H7 (cell line): ENCODE results near the gene PCCA. TPM values are rescaled to one million over a fixed set of nuclear protein-coding genes. Genes with fewer than 3 reads are reported as not detected.
"Not testable (repeated sequence)": the region's sequence is repeated elsewhere in the genome, so short reads cannot be mapped to it uniquely, and the experiment has no call there.

Source experiments
- DNase-seq: peaks from one replicate; pipeline ENCODE4 v3.0.0; 2012
- H3K27me3 ChIP-seq: 2 replicates; pipeline ENCODE4 v1.6.0; 2011; ENCODE audit warnings: mild to moderate bottlenecking, low read length; ENCODE audit not compliant: control insufficient read depth, insufficient read depth
- H3K36me3 ChIP-seq: replicated peaks from 2 replicates; pipeline ENCODE4 v1.5.1; 2011; ENCODE audit warnings: low read length; ENCODE audit not compliant: control insufficient read depth, insufficient read depth
- H3K4me3 ChIP-seq: 2 replicates; pipeline ENCODE4 v1.5.1; 2011; ENCODE audit warnings: low read depth, mild to moderate bottlenecking, control low read depth, low read length, moderate library complexity; ENCODE audit not compliant: insufficient read depth
- total RNA-seq: library from RNA; depleted of rRNA; stranded (reverse); fragments of >200 nt; shearing (Covaris generic); gene quantifications from 2 replicates; pipeline ENCODE4 v1.2.3, GENCODE V29; 2014

Gene PCCA
- total RNA-seq, 1 experiment from 2014 or later = 23.9 TPM

DNA sequence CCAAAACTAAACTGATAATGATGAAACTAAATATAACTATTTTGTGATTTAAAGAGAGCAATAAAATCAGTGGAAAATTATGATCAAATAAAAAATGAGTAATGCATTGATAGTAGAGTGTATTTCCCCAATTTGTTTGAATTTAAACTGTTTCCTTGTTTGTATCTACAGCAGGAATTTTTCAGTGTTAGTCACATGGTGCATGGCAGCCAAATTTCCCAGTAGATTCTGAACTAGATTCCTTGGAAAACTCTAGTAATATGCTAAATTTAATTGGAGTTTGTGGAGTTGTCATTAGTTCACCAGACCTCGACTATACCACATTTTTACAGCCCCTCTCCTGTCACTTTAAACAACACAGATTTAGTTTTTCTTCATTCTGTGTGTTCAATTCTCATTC, 156.2 kb downstream of the PCCA start:
- DNase-seq = no peak
- H3K36me3 ChIP-seq = no peaks in the 10 kb centered on the region

DNA sequence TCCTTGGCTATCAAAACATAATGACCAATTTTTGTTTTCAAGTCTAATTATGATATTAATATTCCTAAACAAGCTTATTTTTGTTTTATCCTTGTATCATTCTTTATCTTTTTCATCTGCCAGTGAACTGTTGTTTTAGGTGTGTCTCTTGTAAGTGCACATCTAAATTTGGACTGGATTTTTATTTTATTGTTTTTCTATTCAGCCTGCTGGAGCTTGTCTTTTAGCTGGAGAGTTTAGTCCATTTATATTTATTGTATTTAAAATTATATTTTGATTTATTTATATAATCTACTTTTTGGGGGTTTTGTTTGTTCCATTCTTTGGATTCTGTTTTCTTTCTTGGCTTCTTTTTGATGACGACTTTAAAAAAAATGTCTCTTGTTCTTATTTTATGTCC, 159.0 kb downstream of the PCCA start:
- Histone ChIP-seq H3K27me3 (no peaks in the 10 kb centered on the region), H3K4me3 (no peak overlapping the region), H3K36me3 (no peaks in the 10 kb centered on the region)
- DNase-seq = no peak

More for the DNA sequence above, 156.2 kb downstream of the PCCA start:
- H3K4me3 ChIP-seq = no peak overlapping the region
- no peaks in the 10 kb centered on the region for H3K27me3 ChIP-seq

DNA sequence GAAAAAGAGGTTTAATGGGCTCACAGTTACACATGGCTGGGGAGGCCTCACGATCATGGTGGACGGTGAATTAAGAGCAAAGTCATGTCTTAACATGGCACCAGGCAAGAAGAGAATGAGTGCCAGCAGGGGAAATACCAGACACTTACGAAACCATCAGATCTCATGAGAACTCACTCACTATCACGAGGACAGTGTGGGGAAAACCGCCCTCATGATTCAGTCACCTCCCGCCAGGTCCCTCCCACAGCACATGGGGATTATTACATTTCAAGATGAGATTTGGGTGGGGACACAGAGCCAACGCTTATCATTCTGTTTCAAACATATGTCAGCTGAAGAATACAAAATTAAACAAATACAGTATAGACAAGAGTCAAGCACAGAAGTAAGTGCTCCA, 165.1 kb downstream of the PCCA start:
- H3K36me3 ChIP-seq = no peaks in the 10 kb centered on the region
- H3K4me3 ChIP-seq = no peak overlapping the region
- no peak for DNase-seq
- no peaks in the 10 kb centered on the region for H3K27me3 ChIP-seq

DNA sequence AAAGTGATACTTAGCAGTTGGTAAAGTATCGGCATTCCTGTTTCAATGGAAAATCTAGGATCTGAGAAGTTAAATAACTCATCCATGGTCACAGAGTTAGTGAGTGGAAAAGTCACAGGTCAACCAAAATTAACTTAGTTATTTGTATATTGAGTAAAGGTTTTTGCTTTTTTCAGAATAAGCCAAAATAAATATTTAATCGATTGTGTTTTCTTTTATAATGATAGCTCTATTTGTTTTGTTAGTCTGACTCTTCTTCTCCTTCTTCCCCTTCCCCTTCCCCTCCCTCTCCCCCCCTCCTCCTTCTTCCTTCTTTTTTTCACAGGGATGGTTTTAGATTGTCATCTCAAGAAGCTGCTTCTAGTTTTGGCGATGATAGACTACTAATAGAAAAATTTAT, 173.5 kb downstream of the PCCA start:
- no peaks in the 10 kb centered on the region for H3K36me3 ChIP-seq
- H3K4me3 ChIP-seq = no peak overlapping the region
- H3K27me3 ChIP-seq = no peaks in the 10 kb centered on the region
- DNase-seq = no peak

DNA sequence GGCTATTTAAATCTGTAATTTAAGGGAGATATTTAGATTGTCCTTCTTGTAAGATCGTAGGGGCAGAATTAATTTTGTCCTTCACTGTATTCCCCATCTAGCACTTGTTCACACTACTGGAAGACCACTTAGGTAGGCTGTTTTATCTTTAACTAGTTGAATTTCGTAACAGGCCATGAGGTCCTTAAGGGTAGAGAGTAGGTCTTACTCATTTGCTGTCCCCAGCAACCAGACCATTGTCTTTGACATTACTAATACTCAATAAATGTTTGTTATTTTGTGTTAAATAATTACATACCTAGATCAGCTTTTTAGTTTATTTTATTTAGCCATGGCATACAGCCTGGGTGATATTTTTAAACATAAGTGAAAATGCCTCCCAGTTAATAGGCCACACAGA, 177.1 kb downstream of the PCCA start:
- no peak for DNase-seq
- H3K4me3 ChIP-seq = no peak overlapping the region
- no peaks in the 10 kb centered on the region for H3K27me3 ChIP-seq
- H3K36me3 ChIP-seq = peaks cover 3% of the 10 kb centered on the region

DNA sequence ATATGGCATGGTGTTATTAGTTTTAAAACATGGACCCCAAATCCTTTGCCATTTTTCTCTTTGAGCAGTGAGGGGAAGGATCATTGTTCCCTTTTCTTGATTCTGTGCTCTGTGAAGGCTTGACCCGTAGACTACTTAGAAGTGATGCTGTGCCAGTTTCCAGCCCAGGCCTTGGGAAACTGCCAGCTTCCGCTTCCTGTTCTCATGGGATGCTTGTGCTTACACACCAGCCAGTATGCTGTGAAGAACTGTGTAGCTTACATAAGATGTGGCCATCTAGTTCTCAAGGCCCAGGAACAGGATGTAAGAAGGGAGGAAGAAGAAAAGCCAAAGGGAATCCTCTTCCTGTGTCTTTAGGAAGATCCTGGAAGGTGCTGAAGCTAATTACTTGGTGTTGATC, 180.9 kb downstream of the PCCA start:
- Histone ChIP-seq H3K4me3 (no peak overlapping the region), H3K27me3 (no peaks in the 10 kb centered on the region), H3K36me3 (peaks cover 3% of the 10 kb centered on the region)
- DNase-seq = no peak

DNA sequence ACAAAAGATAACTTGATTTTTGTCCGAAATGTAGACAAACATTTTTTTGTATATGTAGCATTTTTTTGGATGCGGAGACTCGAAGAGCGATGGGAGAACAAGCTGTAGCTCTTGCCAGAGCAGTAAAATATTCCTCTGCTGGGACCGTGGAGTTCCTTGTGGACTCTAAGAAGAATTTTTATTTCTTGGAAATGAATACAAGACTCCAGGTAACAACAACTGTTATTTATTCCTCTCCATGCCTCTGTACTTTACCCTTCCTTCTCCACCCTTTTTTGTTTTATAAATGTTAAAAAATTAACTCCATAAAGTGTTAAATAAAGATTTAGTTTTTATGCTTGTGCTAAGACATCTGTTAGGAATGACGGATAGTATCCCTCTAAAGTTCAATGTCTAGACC, 184.2 kb downstream of the PCCA start:
- Histone ChIP-seq H3K27me3 (no peaks in the 10 kb centered on the region), H3K36me3 (peaks cover 3% of the 10 kb centered on the region), H3K4me3 (no peak overlapping the region)
- no peak for DNase-seq

DNA sequence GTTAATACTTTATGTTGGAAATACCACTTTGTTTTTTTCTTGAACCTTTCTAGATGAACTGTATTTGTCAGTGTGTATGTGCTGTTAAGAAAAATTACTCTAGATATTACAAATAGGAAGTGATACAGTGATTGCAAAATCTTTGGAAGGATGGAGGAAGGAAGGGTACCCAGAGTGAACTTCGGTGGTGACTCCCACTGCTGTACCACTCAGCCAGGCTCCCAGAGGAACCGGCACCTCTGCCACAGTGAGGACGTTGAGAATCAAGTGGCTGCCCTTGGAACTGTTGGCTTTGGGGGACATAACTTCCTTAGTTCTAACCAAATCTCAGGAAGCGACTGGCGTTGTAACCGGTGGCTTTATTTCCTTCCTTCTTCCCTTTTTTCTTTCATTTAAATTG, 184.7 kb downstream of the PCCA start:
- Histone ChIP-seq H3K4me3 (no peak overlapping the region), H3K36me3 (peaks cover 3% of the 10 kb centered on the region), H3K27me3 (no peaks in the 10 kb centered on the region)
- DNase-seq = no peak

DNA sequence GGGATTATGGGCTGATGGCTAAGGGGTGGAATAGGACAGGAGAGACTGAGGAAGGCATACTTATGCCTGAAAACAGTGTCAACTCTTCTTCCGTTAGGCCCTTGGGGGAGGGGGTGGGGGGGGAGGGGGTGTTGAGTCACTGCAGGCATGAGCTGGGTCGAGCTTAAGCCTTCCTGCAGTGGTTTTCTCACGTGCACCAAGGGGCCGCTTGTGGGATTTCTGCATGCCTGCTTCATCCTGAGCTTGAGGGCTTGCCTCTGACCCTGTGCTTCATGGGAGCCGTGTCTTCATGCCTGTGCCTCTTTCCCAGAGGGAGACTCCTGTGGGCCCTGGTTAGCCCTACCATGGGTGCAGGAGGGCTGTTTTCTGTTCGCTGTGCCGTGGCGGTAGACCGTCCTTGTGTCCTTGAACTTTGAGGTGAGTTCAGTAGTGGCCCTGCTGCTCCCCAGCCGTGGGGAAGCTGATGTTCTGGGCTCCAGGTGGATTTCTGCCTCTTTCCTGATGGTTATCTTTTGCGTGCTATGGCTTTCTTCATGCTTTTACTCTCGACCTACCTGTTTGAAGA, 186.1 kb downstream of the PCCA start:
- peak; percentile 10 for DNase-seq

DNA sequence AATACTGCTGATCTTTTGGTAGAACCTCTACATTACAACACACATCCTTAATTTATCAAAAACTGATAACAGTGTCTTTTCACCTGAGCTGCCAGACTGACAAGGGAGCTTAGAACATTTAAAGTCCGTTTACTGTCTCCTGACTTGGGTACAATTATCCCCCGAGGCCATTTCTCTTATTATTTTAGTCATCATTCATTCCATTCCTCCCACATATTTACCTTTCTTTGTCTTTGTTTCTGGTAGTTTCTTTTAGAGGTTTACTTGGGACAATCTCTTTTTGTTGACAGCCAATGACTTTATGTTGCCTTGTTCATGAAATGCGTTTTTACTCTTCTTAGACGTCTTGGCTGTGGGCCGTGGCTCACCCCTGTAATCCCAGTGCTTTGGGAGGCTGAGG, 186.9 kb downstream of the PCCA start:
- no peak overlapping the region for H3K4me3 ChIP-seq
- DNase-seq = no peak
- H3K36me3 ChIP-seq = no peaks in the 10 kb centered on the region
- no peaks in the 10 kb centered on the region for H3K27me3 ChIP-seq

More for the DNA sequence above, 186.1 kb downstream of the PCCA start:
- Histone ChIP-seq H3K4me3 (no peak overlapping the region), H3K36me3 (no peaks in the 10 kb centered on the region; the same call in 1 of the 2 replicates), H3K27me3 (no peaks in the 10 kb centered on the region)

DNA sequence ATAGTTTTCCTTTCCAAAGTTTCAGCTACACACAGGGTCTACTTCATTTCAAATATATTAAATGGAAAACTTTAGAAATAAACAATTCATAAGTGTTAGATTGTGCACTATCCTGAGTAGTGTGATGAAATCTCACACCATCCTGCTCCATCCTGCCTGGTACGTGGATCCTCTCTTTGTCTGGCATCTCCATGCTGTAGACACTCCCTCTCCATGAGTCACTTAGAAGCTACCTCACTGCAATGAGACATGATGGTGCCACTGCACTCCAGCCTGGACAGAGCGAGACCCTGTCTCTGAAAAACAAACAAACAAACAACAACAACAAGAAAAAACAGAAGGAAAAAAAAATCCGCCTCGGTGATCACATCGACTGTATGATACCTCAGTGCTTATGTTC, 191.8 kb downstream of the PCCA start:
- DNase-seq = no peak

DNA sequence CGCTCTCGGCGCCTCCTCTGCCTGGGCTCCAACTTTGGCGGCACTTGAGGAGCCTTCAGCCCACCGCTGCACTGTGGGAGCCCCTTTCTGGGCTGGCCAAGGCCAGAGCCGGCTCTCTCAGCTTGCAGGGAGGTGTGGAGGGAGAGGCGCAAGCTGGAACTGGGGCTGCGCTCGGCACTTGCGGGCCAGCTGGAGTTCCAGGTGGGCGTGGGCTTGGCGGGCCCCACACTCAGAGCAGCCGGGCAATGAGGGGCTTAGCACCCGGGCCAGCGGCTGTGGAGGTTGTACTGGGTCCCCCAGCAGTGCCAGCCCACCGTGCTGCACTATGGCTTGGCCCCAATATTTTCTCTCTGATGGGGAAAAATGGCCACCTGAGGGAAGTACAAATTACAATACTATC, 193.4 kb downstream of the PCCA start:
- H3K4me3 ChIP-seq = not testable (repeated sequence)

More for the DNA sequence above, 191.8 kb downstream of the PCCA start:
- Histone ChIP-seq H3K4me3 (no peak overlapping the region), H3K27me3 (no peaks in the 10 kb centered on the region), H3K36me3 (no peaks in the 10 kb centered on the region)

DNA sequence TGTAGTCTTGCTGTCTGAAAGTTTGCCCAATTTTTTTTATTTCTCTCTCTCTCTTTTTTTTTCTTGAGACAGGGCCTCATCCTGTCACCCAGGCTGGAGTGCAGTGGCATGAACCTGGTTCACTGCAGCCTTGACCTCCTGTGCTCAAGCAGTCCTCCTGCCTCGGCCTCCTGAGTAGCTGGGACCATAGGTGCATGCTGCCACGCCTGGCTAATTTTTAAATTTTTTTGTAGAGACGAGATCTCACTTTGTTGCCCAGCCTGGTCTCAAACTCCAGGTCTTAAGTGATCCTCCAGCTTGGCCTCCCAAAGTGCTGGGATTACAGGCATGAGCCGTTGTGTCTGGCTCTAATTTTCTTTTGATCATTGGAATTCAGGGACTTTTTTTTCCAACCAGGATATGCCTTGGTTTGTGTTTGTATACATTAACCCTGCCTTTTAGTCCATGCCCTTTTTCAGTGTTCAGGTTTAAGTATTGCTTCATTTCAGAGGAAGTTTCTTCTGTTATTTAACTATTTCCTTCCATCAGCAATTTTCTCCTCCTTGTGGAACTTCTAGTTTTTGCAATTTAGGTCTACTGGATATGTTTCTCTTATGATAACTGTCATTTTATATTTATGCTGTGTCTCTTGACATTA, 201.4 kb downstream of the PCCA start:
- H3K27me3 ChIP-seq = no peaks in the 10 kb centered on the region
- no peak overlapping the region for H3K4me3 ChIP-seq
- no peak for DNase-seq
- H3K36me3 ChIP-seq = no peaks in the 10 kb centered on the region; the same call in 1 of the 2 replicates

More for the DNA sequence above, 193.4 kb downstream of the PCCA start:
- DNase-seq, H3K36me3 ChIP-seq, H3K27me3 ChIP-seq: not testable (repeated sequence)

DNA sequence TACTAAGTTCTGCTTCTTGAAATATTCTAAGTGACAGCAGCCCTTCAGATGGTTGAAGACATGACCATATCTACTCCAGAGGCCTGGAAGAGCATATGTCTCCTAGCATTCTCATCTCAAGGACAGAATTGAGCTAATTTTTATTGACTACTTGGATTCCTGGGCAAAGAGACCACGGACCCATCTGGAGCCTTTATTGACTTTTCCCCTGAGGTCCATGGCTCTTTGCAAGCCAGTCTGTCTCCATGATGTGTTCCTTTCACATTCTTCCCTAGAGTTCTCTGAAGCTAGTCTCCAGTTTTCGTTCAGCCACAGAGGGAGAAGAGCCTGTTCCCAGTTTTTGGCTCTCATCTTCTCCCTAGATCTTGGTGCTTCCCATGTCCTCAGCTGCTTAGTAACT, 202.7 kb downstream of the PCCA start:
- DNase-seq = no peak
- no peaks in the 10 kb centered on the region for H3K27me3 ChIP-seq
- H3K4me3 ChIP-seq = no peak overlapping the region
- H3K36me3 ChIP-seq = no peaks in the 10 kb centered on the region; the same call in 1 of the 2 replicates

DNA sequence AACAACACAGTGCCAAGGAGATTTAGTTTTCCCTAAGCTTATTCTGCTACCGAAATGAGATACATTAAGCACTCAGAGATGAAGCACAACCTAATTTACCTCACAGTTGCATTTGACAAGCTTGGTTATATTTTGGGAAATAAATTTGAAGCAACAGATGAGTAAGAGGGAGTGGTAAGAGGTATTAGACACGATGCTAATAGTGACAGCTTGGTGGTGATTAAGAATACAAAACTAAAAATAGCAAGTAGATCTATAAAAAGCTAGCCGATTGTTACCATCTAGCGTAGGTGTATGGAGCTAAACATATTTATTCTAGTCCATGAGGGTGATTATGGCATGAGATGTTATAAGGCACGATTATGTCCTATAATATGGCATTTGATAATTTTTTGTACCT, 208.5 kb downstream of the PCCA start:
- no peaks in the 10 kb centered on the region for H3K36me3 ChIP-seq

More for the DNA sequence above, 208.5 kb downstream of the PCCA start:
- Histone ChIP-seq H3K4me3 (no peak overlapping the region), H3K27me3 (no peaks in the 10 kb centered on the region)
- no peak for DNase-seq
